ENCODE data around the gene LMF1. TPM values are rescaled to one million over a fixed set of nuclear protein-coding genes. Genes with fewer than 3 reads are reported as not detected.

Gene LMF1
- total and polyA plus RNA-seq, 2 of the 8 experiments (the other 6 are each of a cell fraction or from before 2014, with no cell fraction given): 3.5 to 9.1 TPM

GRCh38 chr16:876523-877241 is 94.1 kb downstream of the LMF1 start:
- Histone ChIP-seq H3K23ac (ENCODE audit: insufficient read length) (no peak overlapping the region), H2BK15ac (ENCODE audit: low read length) (no peak overlapping the region), H3K9me3 (ENCODE audit: insufficient read depth in 2 of 2, low read depth in 1 of 2, low read length in 1 of 2) (peaks cover 0 to 33% of the 10 kb centered on the region in 2 experiments; a peak in 1 of 4 replicates), H3K79me2 (ENCODE audit: control insufficient read depth in 1 of 2, insufficient read depth in 2 of 2, low read length in 2 of 2) (no peaks in the 10 kb centered on the region), H3K14ac (ENCODE audit: insufficient read length) (no peak overlapping the region), H2AFZ (ENCODE audit: low read length) (no peak overlapping the region), H3K79me1 (ENCODE audit: low read depth, low read length) (no peaks in the 10 kb centered on the region), H3K36me3 (ENCODE audit: control insufficient read depth in 2 of 4, insufficient read depth in 4 of 4, low read length in 3 of 4) (no peaks in the 10 kb centered on the region), H3K4ac (replicated peaks; ENCODE audit: insufficient read length, low read depth, low read length) (no peak overlapping the region), H3K23me2 (ENCODE audit: low read depth, low read length) (no peaks in the 10 kb centered on the region), H2BK12ac (ENCODE audit: low read depth, low read length) (no peak overlapping the region), H4K91ac (replicated peaks; ENCODE audit: insufficient read length, low read length) (no peak overlapping the region), H3K4me3 (ENCODE audit: extremely low read depth in 1 of 4, insufficient read depth in 2 of 4, low read depth in 3 of 4, low read length in 4 of 4) (no peak overlapping the region), H2BK20ac (ENCODE audit: low read length) (no peak overlapping the region), H3K4me2 (ENCODE audit: insufficient read depth in 1 of 2, low read depth in 2 of 2, low read length in 2 of 2) (no peak overlapping the region), H3K9ac (replicated peaks in 1 of 4; ENCODE audit: extremely low read depth in 1 of 4, low read depth in 3 of 4, low read length in 3 of 4) (no peak overlapping the region), H4K8ac (ENCODE audit: extremely low read depth, insufficient read depth, low read length) (no peak overlapping the region), H4K5ac (ENCODE audit: insufficient read length, low read depth, low read length) (no peak overlapping the region), H3K18ac (ENCODE audit: extremely low read depth, low read length) (no peak overlapping the region), H4K20me1 (replicated peaks in 1 of 2; ENCODE audit: control insufficient read depth in 1 of 2, insufficient read depth in 2 of 2, low read length in 2 of 2) (no peaks in the 10 kb centered on the region), H2BK5ac (ENCODE audit: low read depth, low read length) (no peak overlapping the region), H3K27me3 (replicated peaks in 1 of 4; ENCODE audit: control insufficient read depth in 3 of 4, extremely low read depth in 1 of 4, insufficient read depth in 3 of 4, low read length in 3 of 4) (no peaks in the 10 kb centered on the region; a peak in 1 of 7 replicates), H3K27ac (ENCODE audit: low read depth, low read length) (no peak overlapping the region), H3K4me1 (replicated peaks in 1 of 4; ENCODE audit: control insufficient read depth in 3 of 4, insufficient read depth in 4 of 4, low read length in 3 of 4) (no peaks in the 10 kb centered on the region; a peak in 1 of 7 replicates), H2AK5ac (ENCODE audit: low read depth, low read length) (no peak overlapping the region), H3K56ac (replicated peaks; ENCODE audit: insufficient read length, low read depth, low read length) (no peak overlapping the region), H2BK120ac (replicated peaks; ENCODE audit: low read depth, low read length) (no peak overlapping the region)
- ChIA-PET POLR2A (ENCODE audit: partially characterized antibody) (no interaction called here), CTCF (ENCODE audit: partially characterized antibody) (interaction anchor here (1.4 kb wide), 1 partner anchor 131 kb away, joined by 4 read pairs; no protein-coding TSS in a partner anchor)
- FAIRE-seq (no peak), DNase-seq (ENCODE audit: low read depth in 1 of 2, low spot score in 2 of 2) (no peak)
- 89% methylated on average over 25 of the region's 25 CpGs; no CpG with 5 or more reads in 1 of the 2 experiments for WGBS, 2 experiments (ENCODE audit: extremely low coverage in 1 of 2, insufficient coverage in 1 of 2, insufficient read length in 1 of 2, insufficient replicate concordance in 2 of 2, low coverage in 1 of 2, low lambda C conversion rate in 2 of 2, missing lambda C conversion rate in 1 of 2)
- no peak for TF ChIP-seq HDAC6 (IDR thresholded peaks at IDR 0.05; ENCODE audit: low read depth, low read length)
- TF ChIP-seq RBBP5 (IDR thresholded peaks at IDR 0.05; ENCODE audit: borderline replicate concordance, low read depth, low read length): no peak
- TF ChIP-seq CBX8 (IDR thresholded peaks at IDR 0.05; ENCODE audit: borderline replicate concordance, low read depth, low read length): no peak
- TF ChIP-seq RAD21 (IDR thresholded peaks at IDR 0.05 in 1 of 2, conservative IDR thresholded peaks at IDR 0.05 in 1 of 2; ENCODE audit: low read depth in 2 of 2, low read length in 2 of 2): no peak
- TF ChIP-seq POLR2AphosphoS5 (IDR thresholded peaks at IDR 0.05; ENCODE audit: low read depth, low read length): no peak
- TF ChIP-seq SAP30 (IDR thresholded peaks at IDR 0.05; ENCODE audit: insufficient read depth, insufficient replicate concordance, low read length): no peak
- TF ChIP-seq BRCA1 (IDR thresholded peaks at IDR 0.05; ENCODE audit: low read depth, low read length): no peak
- no peak for TF ChIP-seq CBX5 (IDR thresholded peaks at IDR 0.05; ENCODE audit: low read depth, low read length)
- TF ChIP-seq CTCF (IDR thresholded peaks at IDR 0.05; ENCODE audit: control extremely low read depth in 1 of 3, insufficient read depth in 1 of 3, low read depth in 1 of 3, low read length in 3 of 3): no peak
- no peak for TF ChIP-seq RFX5 (IDR thresholded peaks at IDR 0.05; ENCODE audit: borderline replicate concordance, low read depth, low read length)

Measured in H1 (cell line).